Measurements from ENCODE around the gene IGSF1. TPM values are rescaled to one million over a fixed set of nuclear protein-coding genes. Genes with fewer than 3 reads are reported as not detected.

The IGSF1 gene
- total RNA-seq, 1 experiment from 2014 or later: 0.08 TPM

GRCh38 chrX:131302701-131303100 lies 13.6 kb upstream of the IGSF1 start:
- no peaks in the 10 kb centered on the region for H3K27me3 ChIP-seq (ENCODE audit: control insufficient read depth, insufficient read depth, low read length)
- ChIA-PET POLR2A (no interaction called here), CTCF (no interaction called here)
- BruUV-seq (replicated peaks): no TSS peak
- intact Hi-C loops (cut with micrococcal nuclease; ENCODE audit: unreplicated experiment) (no loop called here), in situ Hi-C loops (cut with HindIII; ENCODE audit: low pct_unique_long_range_greater_than_20kb, low sequenced_read_pairs) (no loop called here)
- no peak overlapping the region for H3K4me3 ChIP-seq (ENCODE audit: low read depth in 2 of 2, low read length in 2 of 2)
- no peaks in the 10 kb centered on the region for H3K36me3 ChIP-seq (ENCODE audit: control insufficient read depth, insufficient read depth, low read length)
- TF ChIP-seq SIN3A (IDR thresholded peaks at IDR 0.05; ENCODE audit: borderline replicate concordance, insufficient read depth, low read depth, low read length) (no peak), POLR2AphosphoS5 (IDR thresholded peaks at IDR 0.05; ENCODE audit: low read depth, low read length) (no peak), REST (IDR thresholded peaks at IDR 0.05; ENCODE audit: insufficient read depth in 1 of 2, low read depth in 2 of 2, low read length in 1 of 2) (no peak), TCF7L2 (IDR thresholded peaks at IDR 0.05; ENCODE audit: low read depth, low read length) (no peak), CTCF (IDR thresholded peaks at IDR 0.05) (no peak)
- H3K27ac ChIP-seq (ENCODE audit: low read length): no peak overlapping the region
- ATAC-seq: no peak
- DNase-seq (ENCODE audit: low read depth, low spot score): no peak
- H3K9me3 ChIP-seq (ENCODE audit: control insufficient read depth, insufficient read depth, low read depth, low read length): no peaks in the 10 kb centered on the region
- H3K4me1 ChIP-seq (ENCODE audit: control insufficient read depth, insufficient read depth, low read length): no peaks in the 10 kb centered on the region

DNA sequence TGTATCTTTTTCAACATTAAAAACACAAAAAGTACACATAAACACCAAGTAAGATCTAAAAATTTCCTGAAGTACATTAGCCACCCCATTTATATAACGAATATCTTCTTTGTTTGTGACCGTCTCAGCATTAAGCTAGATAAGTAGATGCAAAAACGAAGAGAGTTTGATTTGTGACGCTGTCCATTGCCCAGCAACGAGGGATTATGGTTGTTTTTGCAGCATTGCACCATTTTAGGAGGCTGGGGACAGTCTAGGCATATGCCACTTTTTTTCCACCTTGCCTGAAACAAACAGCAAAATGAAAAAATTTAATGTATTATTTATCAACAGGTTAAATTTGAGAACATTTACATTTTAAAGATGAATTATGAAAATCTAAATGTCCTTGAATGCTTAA lies 12.0 kb upstream of the IGSF1 start:
- Histone ChIP-seq H3K4me1 (ENCODE audit: control insufficient read depth, insufficient read depth, low read length) (no peaks in the 10 kb centered on the region), H3K4me3 (ENCODE audit: low read depth in 2 of 2, low read length in 2 of 2) (no peak overlapping the region), H3K9me3 (ENCODE audit: control insufficient read depth, insufficient read depth, low read depth, low read length) (no peaks in the 10 kb centered on the region), H3K36me3 (ENCODE audit: control insufficient read depth, insufficient read depth, low read length) (no peaks in the 10 kb centered on the region), H3K27ac (ENCODE audit: low read length) (no peak overlapping the region), H3K27me3 (ENCODE audit: control insufficient read depth, insufficient read depth, low read length) (no peaks in the 10 kb centered on the region; the same call in 1 of the 2 replicates)
- POLR2A ChIA-PET: no interaction called here
- BruUV-seq (replicated peaks): no TSS peak
- no peak for ATAC-seq
- CTCF ChIA-PET: no interaction called here
- no peak for DNase-seq (ENCODE audit: low read depth, low spot score)
- intact Hi-C loops (cut with micrococcal nuclease; ENCODE audit: unreplicated experiment) (no loop called here), in situ Hi-C loops (cut with HindIII; ENCODE audit: low pct_unique_long_range_greater_than_20kb, low sequenced_read_pairs) (no loop called here)
- TF ChIP-seq REST (IDR thresholded peaks at IDR 0.05; ENCODE audit: insufficient read depth in 1 of 2, low read depth in 2 of 2, low read length in 1 of 2) (no peak), TCF7L2 (IDR thresholded peaks at IDR 0.05; ENCODE audit: low read depth, low read length) (no peak), SIN3A (IDR thresholded peaks at IDR 0.05; ENCODE audit: borderline replicate concordance, insufficient read depth, low read depth, low read length) (no peak), POLR2AphosphoS5 (IDR thresholded peaks at IDR 0.05; ENCODE audit: low read depth, low read length) (no peak), CTCF (IDR thresholded peaks at IDR 0.05) (no peak)

All from Panc1 (cell line).